Left cardiac atrium (tissue), 4 donors: ENCODE data around the gene AXIN2. TPM values are rescaled to one million over a fixed set of nuclear protein-coding genes. Genes with fewer than 3 reads are reported as not detected.
A peak's percentile ranks its signal among the peaks of the same experiment; 100 is the strongest.
"Not testable (repeated sequence)": the region's sequence is repeated elsewhere in the genome, so short reads cannot be mapped to it uniquely, and the experiment has no call there.

Experiments used
- ATAC-seq, 2 donors: fragments of 200-7000 bp; cut with Tn5 transposase; one replicate each; pipeline ENCODE4 v1.9.1; 2020; ENCODE audit warnings: mild to moderate bottlenecking in 2 of 2, moderate library complexity in 2 of 2
- DNase-seq: peaks from one replicate; pipeline ENCODE4 v3.0.0-alpha.2; 2020
- intact Hi-C, 2 donors: fragments of 100-400 bp; cut with DNase I; formaldehyde crosslinking; loops; one replicate each; pipeline versions ENCODE4 v1.14.1 to v1.15.1; 2022 to 2023
- total RNA-seq, 2 donors: library from RNA; stranded (reverse); fragmentation: NEBNext Ultra II Directional; extraction: Animal tissue kit (Norgen Biotek cat#: 25700); gene quantifications; one replicate each; pipeline ENCODE4 v1.2.1, GENCODE V29; 2021
- donor health status: DM: no; HTN: yes; CAD: no.
- donor health status: DM: no; HTN: yes; CAD: no; lungs with severe emphysema.
- donor health status: DM: yes; HTN: yes; CAD: no.
- donor health status: Dilated cardiomyopathy.

The AXIN2 gene
- total RNA-seq, 2 donors from 2014 or later: 16.4 to 28.5 TPM

- ATAC-seq (peak in 1 of 2 donors; percentile 2), DNase-seq (no peak)
- intact Hi-C loops: no loop called here
These were observed 30.8 kb downstream of the AXIN2 start for GRCh38 chr17:65530523-65531255.

DNA sequence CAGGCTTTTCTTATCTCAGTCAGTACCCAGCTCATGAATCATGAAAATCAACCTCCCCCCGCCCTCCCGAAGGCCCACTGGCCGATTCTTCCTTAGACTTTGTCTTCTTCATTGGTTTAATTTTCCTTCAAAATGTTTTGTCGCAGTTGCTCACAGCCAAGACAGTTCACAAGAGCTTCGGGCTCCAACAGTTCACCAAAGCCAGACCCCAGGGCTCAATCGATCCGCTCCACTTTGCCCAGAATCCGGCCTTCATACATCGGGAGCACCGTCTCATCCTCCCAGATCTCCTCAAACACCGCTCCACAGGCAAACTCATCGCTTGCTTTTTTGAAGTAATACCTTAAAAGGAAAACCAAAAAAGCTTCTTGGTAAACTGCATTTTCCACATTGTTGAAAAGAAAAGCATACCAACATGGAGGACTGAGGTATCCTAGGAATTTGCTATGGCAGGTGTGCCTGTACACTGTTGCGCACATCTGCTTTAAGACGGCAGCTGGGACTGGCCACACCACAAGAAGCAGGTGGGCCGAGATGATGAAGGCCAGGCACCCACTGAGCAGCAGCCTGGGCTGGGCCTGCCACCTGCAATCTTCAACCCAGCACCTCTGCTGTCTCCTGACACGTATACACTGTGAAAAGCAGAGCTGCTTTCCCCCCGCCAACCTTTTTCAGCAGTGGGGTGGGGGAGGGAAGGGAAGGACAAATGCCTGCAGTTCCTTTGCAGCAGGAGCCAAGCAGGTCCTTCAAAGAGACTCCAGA is 31.5 kb downstream of the AXIN2 start:
- DNase-seq (no peak), ATAC-seq (no peak)
- intact Hi-C loops: no loop called here

DNA sequence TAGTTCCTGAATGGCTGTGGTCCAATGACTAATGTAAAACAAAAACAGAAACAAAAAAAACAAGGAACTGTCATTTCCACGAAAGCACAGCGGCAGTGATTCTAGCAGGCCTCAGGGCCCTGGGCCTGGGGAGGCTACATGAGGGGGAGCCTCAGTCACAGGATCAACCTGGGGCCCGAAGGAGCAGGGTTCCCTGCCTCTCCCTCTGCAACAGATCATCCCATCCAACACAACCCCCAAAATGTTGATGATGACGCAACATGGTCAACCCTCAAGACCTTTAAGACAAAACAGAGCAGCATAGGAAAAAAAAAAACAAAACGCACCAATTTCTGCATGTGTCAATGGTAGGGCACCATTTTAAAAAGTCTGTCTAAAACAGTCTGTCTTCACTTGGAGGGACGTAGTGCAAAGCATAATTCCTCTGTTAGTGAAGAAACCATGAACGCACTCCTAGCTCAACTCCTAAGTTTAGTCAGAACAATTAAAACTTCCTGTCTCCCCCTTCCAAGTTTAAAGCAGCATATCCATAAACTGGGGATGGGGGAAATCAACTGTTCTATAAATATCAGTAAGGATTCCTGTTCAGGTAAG is 32.3 kb downstream of the AXIN2 start:
- DNase-seq (no peak), ATAC-seq (no peak)
- intact Hi-C loops: no loop called here

GRCh38 chr17:65527857-65528591 is 33.4 kb downstream of the AXIN2 start:
- intact Hi-C loops: no loop called here
- no peak for ATAC-seq
- DNase-seq: no peak

GRCh38 chr17:65527381-65527780 is 34.1 kb downstream of the AXIN2 start:
- no peak for ATAC-seq
- intact Hi-C loops: no loop called here
- no peak for DNase-seq

DNA sequence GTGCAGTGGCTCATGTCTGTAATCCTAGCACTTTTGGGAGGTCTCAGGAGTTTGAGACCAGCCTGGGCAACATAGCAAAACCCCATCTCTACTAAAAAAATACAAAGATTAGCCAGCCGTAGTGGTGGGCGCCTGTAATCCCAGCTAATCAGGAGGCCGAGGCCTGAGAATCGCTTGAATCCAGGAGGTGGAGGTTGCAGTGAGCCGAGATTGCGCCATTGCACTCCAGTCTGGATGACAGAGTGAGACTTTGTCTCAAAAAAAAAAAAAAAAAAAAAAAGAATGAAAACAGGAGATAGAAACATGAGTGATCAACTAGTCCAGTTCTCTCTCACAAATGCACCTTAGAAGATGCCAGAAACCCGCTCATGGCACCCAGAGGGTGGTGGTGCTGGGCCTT is 34.6 kb downstream of the AXIN2 start:
- DNase-seq, intact Hi-C loops, ATAC-seq: not testable (repeated sequence)

- no peak for DNase-seq
- ATAC-seq: no peak
- intact Hi-C loops: no loop called here
These were observed 37.4 kb downstream of the AXIN2 start for GRCh38 chr17:65523853-65524664.

DNA sequence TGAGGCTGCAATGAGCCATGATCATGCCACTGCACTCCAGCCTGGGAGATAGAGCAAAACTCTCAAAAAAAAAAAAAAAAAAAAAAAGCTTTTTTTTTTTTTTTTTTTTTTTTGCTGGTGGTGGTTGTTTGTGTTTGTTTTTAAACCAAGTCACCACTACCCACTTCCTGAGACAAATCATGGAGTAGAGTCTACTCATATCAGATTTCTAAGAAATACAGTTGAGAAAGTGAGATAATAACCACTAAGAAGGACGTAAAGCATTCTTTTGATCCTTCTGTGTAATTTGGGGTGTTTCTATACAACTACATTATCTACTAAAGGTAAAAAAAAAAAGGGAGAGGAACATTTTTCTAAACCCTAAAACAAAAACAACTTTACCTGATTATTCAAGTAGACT is 38.0 kb downstream of the AXIN2 start:
- intact Hi-C loops: no loop called here
- ATAC-seq: no peak
- DNase-seq: no peak

GRCh38 chr17:65522751-65523404 is 38.6 kb downstream of the AXIN2 start:
- intact Hi-C loops: no loop called here
- DNase-seq (no peak), ATAC-seq (no peak)

DNA sequence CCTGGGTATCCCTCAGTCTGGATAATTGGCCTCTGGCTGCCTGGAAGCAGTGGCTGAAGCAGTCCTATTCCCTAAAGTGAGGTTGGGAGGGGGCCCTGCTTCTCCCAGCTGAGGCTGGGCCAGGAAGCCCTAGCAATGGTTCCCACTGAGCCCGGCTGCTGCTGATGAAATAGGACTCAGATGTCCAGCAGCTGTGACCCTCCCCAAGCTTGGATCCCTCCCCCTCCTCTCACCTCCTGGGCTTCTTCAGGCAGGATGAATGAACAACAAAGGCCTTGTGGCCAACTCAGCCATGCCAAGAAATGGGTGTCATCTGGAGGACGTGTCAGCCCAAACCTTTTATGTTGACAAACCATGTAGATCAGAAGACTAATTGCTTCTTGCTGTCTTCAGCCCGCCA is 42.0 kb downstream of the AXIN2 start:
- intact Hi-C loops: no loop called here
- DNase-seq: no peak
- ATAC-seq: no peak

GRCh38 chr17:65518256-65518655 is 43.2 kb downstream of the AXIN2 start:
- intact Hi-C loops: no loop called here

GRCh38 chr17:65515959-65516948 is 45.2 kb downstream of the AXIN2 start:
- ATAC-seq: no peak
- intact Hi-C loops: no loop called here
- DNase-seq: no peak

More at GRCh38 chr17:65518256-65518655, 43.2 kb downstream of the AXIN2 start:
- no peak for ATAC-seq
- no peak for DNase-seq

DNA sequence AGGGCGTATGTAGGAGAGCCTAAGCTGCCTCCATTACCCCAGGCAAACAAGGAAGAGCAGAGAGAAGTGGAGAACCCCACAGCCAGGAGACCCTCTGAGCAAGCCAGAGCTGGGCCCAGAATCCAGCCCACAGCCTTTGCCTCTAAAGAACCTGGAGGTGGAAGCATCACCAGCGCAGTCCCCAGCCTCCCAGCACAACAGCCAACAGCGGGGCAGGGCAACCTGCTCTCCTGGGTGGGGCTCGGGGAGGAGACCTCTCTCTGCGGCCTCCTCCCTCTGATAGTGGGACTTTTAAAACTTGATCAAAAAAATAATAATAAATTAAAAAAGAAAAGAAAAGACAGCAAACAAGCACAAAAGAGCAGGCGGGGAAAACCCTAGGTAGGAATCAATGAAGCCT is 45.9 kb downstream of the AXIN2 start:
- ATAC-seq: no peak
- intact Hi-C loops: no loop called here
- DNase-seq: no peak

DNA sequence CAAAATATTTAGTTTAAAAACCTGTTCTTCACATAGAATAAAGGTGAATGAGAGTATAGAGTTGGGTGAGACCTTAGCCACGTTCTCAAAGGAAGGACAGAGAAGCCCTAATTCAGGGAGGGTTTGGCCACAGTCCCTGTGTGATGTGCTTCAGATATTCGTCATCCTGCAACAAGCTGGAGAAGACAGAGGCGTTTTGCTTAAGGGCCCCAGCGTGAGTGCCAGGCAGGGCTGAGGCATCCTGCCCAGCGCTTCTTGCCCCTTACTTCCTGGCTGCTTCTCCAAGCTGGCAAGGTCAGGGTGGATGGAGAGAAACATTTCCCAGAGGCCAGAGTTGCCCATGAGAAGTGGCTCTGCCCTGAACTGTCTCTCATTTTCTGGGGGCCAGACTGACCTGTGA is 46.9 kb downstream of the AXIN2 start:
- ATAC-seq (peak; percentile 55 to 87), DNase-seq (no peak)
- intact Hi-C loops: no loop called here

GRCh38 chr17:65514082-65514481 is 47.4 kb downstream of the AXIN2 start:
- intact Hi-C loops: no loop called here
- ATAC-seq (peak in 1 of 2 donors; percentile 71), DNase-seq (no peak)

- intact Hi-C loops: no loop called here
- DNase-seq: no peak
- ATAC-seq: no peak
These were observed 50.1 kb downstream of the AXIN2 start for GRCh38 chr17:65511316-65511715.

GRCh38 chr17:65509032-65509431 is 52.4 kb downstream of the AXIN2 start:
- DNase-seq (no peak), ATAC-seq (no peak)
- intact Hi-C loops: no loop called here
